Activated T-helper 1 cell treated with anti-CD3 and anti-CD28 coated beads, Interleukin-2, amount 50 U/mL, for 16 hours (primary cell): Measurements from ENCODE around the gene DAO.
"Not testable (repeated sequence)": the region's sequence is repeated elsewhere in the genome, so short reads cannot be mapped to it uniquely, and the experiment has no call there.

Experiments
- DNase-seq, 2 donors: peaks; one replicate each; pipeline ENCODE4 v3.0.0-alpha.2; 2020; ENCODE audit warnings: low read depth in 1 of 2, low spot score in 1 of 2

Gene DAO

GRCh38 chr12:108849660-108850059 is 30.2 kb upstream of the DAO start:
- no peak for DNase-seq

- DNase-seq, result no peak
Measured at GRCh38 chr12:108850854-108851573, 28.9 kb upstream of the DAO start.

GRCh38 chr12:108852674-108853309 is 27.1 kb upstream of the DAO start:
- DNase-seq, result no peak

- DNase-seq, result no peak
Measured at GRCh38 chr12:108853426-108853825, 26.5 kb upstream of the DAO start.

- DNase-seq, result no peak
Measured at GRCh38 chr12:108853981-108854446, 25.9 kb upstream of the DAO start.

- no peak for DNase-seq
Measured at GRCh38 chr12:108854451-108855283, 25.2 kb upstream of the DAO start.

- DNase-seq, result no peak
Measured at GRCh38 chr12:108855284-108856169, 24.4 kb upstream of the DAO start.

GRCh38 chr12:108856170-108856427 is 23.8 kb upstream of the DAO start:
- DNase-seq, result no peak

GRCh38 chr12:108856428-108857157 is 23.3 kb upstream of the DAO start:
- peak; percentile 21 to 47 for DNase-seq

- DNase-seq, result peak in 1 of 2 donors; percentile 16
Measured at GRCh38 chr12:108857158-108857407, 22.8 kb upstream of the DAO start.

GRCh38 chr12:108858311-108859074 is 21.4 kb upstream of the DAO start:
- no peak for DNase-seq

GRCh38 chr12:108859141-108859922 is 20.6 kb upstream of the DAO start:
- DNase-seq, result not testable (repeated sequence)

- no peak for DNase-seq
Measured at GRCh38 chr12:108859923-108860291, 20.0 kb upstream of the DAO start.

- no peak for DNase-seq
Measured at GRCh38 chr12:108860443-108860842, 19.4 kb upstream of the DAO start.

GRCh38 chr12:108861878-108862587 is 17.9 kb upstream of the DAO start:
- no peak for DNase-seq

GRCh38 chr12:108862588-108862959 is 17.3 kb upstream of the DAO start:
- no peak for DNase-seq

- no peak for DNase-seq
Measured at GRCh38 chr12:108865169-108865568, 14.7 kb upstream of the DAO start.

GRCh38 chr12:108866083-108866482 is 13.8 kb upstream of the DAO start:
- not testable (repeated sequence) for DNase-seq

GRCh38 chr12:108868781-108869180 is 11.1 kb upstream of the DAO start:
- no peak for DNase-seq
